SJCRH30 (cell line): Measurements from ENCODE around the gene GGA3. TPM values are rescaled to one million over a fixed set of nuclear protein-coding genes. Genes with fewer than 3 reads are reported as not detected.
"Not testable (repeated sequence)": the region's sequence is repeated elsewhere in the genome, so short reads cannot be mapped to it uniquely, and the experiment has no call there.

Experiments
- DNase-seq, 2 experiments: peaks; one replicate each; pipeline ENCODE4 v3.0.0-alpha.2; 2015 to 2020
- H3K27ac ChIP-seq: fragments of 250-450 bp; sonication (Bioruptor Pico); 2 replicates; pipeline ENCODE4 v1.5.1; 2020; ENCODE audit warnings: mild to moderate bottlenecking, moderate library complexity
- H3K27me3 ChIP-seq: fragments of 250-450 bp; sonication (Bioruptor Pico); 2 replicates; pipeline ENCODE4 v1.5.1; 2020; ENCODE audit warnings: mild to moderate bottlenecking, moderate library complexity
- H3K36me3 ChIP-seq: fragments of 250-450 bp; sonication (Bioruptor Pico); 2 replicates; pipeline ENCODE4 v1.5.1; 2020; ENCODE audit warnings: mild to moderate bottlenecking, moderate library complexity
- H3K4me1 ChIP-seq: fragments of 250-450 bp; sonication (Bioruptor Pico); 2 replicates; pipeline ENCODE4 v1.5.1; 2020; ENCODE audit warnings: mild to moderate bottlenecking, moderate library complexity
- H3K4me3 ChIP-seq: fragments of 250-450 bp; sonication (Bioruptor Pico); 2 replicates; pipeline ENCODE4 v1.5.1; 2020; ENCODE audit warnings: mild to moderate bottlenecking, moderate library complexity
- H3K9me3 ChIP-seq: fragments of 250-450 bp; sonication (Bioruptor Pico); replicated peaks from 2 replicates; pipeline ENCODE4 v1.5.1; 2020; ENCODE audit warnings: mild to moderate bottlenecking, moderate library complexity
- total RNA-seq: library from RNA; depleted of rRNA; stranded (reverse); fragments of >200 nt; shearing (Covaris generic); gene quantifications from 2 replicates; pipeline ENCODE4 v1.2.3, GENCODE V29; 2014

GGA3 gene
- total RNA-seq, 1 experiment from 2014 or later: 26.6 TPM

- no peak overlapping the region for H3K4me3 ChIP-seq
- no peaks in the 10 kb centered on the region for H3K27me3 ChIP-seq
- no peaks in the 10 kb centered on the region for H3K9me3 ChIP-seq
- H3K4me1 ChIP-seq: peaks cover 5% of the 10 kb centered on the region; the same call in 1 of the 2 replicates
- no peak overlapping the region for H3K27ac ChIP-seq
- DNase-seq: no peak
- peaks cover 21% of the 10 kb centered on the region for H3K36me3 ChIP-seq
Observed at GRCh38 chr17:75266316-75267152, 5.1 kb upstream of the GGA3 start.

- H3K9me3 ChIP-seq: no peaks in the 10 kb centered on the region
- H3K4me1 ChIP-seq: peaks cover 5% of the 10 kb centered on the region; the same call in 1 of the 2 replicates
- DNase-seq: no peak
- no peak overlapping the region for H3K27ac ChIP-seq
- no peak overlapping the region for H3K4me3 ChIP-seq
- H3K27me3 ChIP-seq: no peaks in the 10 kb centered on the region
- H3K36me3 ChIP-seq: peaks cover 21% of the 10 kb centered on the region
Observed at GRCh38 chr17:75265614-75266315, 4.4 kb upstream of the GGA3 start.

GRCh38 chr17:75263055-75263454, 1.6 kb upstream of the GGA3 start:
- Histone ChIP-seq H3K27ac (no peak overlapping the region), H3K36me3 (peaks cover 21% of the 10 kb centered on the region), H3K4me1 (peaks cover 6% of the 10 kb centered on the region), H3K4me3 (no peak overlapping the region; the same call in 1 of the 2 replicates), H3K27me3 (no peaks in the 10 kb centered on the region), H3K9me3 (no peaks in the 10 kb centered on the region)
- no peak for DNase-seq

DNA sequence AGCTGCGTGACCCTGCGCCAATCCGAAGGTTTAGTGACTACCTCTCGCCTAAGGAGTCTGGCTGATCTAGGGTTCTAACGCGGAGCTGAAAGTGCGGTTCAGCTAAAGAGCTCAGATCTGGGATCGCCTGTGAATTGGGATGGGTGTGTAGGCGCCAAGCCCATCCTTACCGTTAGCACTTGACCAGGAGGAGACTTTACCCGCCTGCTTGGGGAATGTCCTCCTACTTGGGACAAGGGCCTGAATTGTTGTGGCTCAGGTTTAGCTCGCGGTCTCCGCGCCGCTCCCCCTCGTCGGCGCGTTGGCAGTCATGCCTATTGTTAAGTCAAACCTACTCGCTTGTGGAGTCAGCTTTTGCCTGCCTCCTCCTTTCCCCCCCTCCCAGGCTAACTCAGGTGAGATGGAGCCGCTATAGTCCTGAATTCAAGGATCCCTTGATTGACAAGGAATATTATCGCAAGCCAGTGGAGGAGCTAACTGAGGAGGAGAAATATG, 753 bp upstream of the GGA3 start:
- H3K4me3 ChIP-seq: peak overlapping the region; percentile 93
- H3K9me3 ChIP-seq: no peaks in the 10 kb centered on the region
- peak overlapping the region; percentile 99 for H3K27ac ChIP-seq
- H3K27me3 ChIP-seq: no peaks in the 10 kb centered on the region
- DNase-seq: peak in 1 of 2 experiments; percentile 48
- H3K36me3 ChIP-seq: peaks cover 21% of the 10 kb centered on the region
- peaks cover 6% of the 10 kb centered on the region for H3K4me1 ChIP-seq

DNA sequence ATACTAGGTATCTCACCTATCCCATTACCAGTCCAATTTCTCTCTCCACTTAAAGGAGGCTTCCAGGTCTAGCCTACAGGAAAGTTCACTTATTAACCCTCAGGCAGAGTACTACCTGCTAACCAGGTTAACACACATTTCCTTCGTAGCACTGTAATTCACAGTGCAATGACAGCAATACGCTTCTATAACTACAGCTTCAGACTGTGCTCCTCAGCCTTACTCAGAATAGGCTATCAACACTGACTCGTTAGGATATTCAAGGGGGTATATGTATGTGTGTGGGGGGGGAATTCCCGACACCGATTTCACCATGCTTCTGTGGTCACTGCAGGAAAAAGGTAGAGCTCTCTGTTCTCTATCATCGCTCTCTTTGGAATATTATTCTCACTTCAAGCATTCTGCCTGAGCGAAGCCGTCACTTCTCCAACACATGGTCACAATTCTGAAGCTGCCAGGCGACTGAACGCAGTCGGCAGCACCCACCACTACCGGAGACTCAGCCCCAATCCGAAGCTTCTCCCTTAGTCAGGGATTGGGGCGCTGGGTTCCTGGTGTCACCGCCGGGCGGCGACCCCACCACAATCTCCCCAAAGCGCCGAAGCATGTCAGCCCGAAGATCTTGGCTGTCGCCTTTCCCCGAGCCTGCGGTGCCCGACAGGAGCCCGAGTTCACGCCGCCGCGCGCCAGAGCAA, 618 bp downstream of the GGA3 start:
- Histone ChIP-seq H3K4me3 (peak overlapping the region; percentile 93), H3K27me3 (no peaks in the 10 kb centered on the region), H3K27ac (peak overlapping the region; percentile 99), H3K36me3 (peaks cover 14% of the 10 kb centered on the region), H3K4me1 (peaks cover 6% of the 10 kb centered on the region), H3K9me3 (no peaks in the 10 kb centered on the region)
- no peak for DNase-seq

DNA sequence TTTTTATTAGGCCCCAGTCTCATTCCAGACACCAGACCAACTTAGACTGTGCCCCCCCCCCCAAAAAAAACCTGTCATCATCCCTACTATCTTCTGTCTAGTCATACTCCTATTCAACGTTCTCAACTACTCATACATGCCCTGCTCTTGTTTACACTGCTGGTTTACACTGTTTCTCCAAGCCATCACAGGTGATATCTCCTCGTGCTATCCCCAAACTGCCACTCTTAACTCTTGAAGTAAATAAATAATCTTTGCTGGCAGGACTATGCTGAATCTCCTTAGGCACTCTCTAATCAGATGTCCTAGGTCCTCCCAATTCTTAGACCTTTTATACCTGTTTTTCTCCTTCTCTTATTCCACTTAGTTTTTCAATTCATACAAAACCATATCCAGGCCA, 4.2 kb downstream of the GGA3 start:
- H3K27ac ChIP-seq, H3K27me3 ChIP-seq, H3K4me3 ChIP-seq, H3K4me1 ChIP-seq, DNase-seq, H3K36me3 ChIP-seq, H3K9me3 ChIP-seq: not testable (repeated sequence)

GRCh38 chr17:75255954-75256698, 5.3 kb downstream of the GGA3 start:
- not testable (repeated sequence) for DNase-seq, H3K4me1 ChIP-seq, H3K4me3 ChIP-seq, H3K27ac ChIP-seq, H3K36me3 ChIP-seq, H3K9me3 ChIP-seq, H3K27me3 ChIP-seq

- no peak overlapping the region for H3K4me3 ChIP-seq
Observed at GRCh38 chr17:75252039-75252816, 9.2 kb downstream of the GGA3 start.

DNA sequence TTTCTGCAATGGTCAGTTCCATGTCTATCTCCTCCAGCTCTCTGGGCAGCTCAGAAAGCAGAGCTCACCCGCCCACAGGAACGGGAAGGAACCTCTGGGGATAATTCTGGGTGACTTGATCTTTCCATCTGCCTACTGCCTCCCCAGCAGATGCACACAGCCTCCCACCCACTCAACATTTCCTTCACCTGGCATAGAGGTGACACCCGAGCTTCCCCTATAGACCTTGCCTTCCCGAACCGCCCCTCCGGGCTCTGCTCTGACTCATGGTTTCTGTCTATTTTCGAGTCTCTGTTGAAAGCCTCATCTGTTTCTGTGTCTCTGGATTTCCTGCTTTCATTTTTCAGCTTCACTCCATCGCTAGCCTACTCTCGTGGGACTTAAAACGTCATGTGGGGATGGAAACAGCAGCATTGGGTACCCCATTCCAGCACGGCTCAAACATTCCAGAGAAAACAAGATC, 11.4 kb downstream of the GGA3 start:
- H3K27ac ChIP-seq: no peak overlapping the region
- peaks cover 13% of the 10 kb centered on the region for H3K4me1 ChIP-seq
- no peaks in the 10 kb centered on the region for H3K9me3 ChIP-seq
- H3K27me3 ChIP-seq: no peaks in the 10 kb centered on the region
- H3K4me3 ChIP-seq: no peak overlapping the region
- H3K36me3 ChIP-seq: peaks cover 9% of the 10 kb centered on the region; the same call in 1 of the 2 replicates
- no peak for DNase-seq

More at GRCh38 chr17:75252039-75252816, 9.2 kb downstream of the GGA3 start:
- peaks cover 13% of the 10 kb centered on the region for H3K4me1 ChIP-seq
- H3K27ac ChIP-seq: no peak overlapping the region
- no peaks in the 10 kb centered on the region for H3K9me3 ChIP-seq
- H3K36me3 ChIP-seq: peaks cover 4% of the 10 kb centered on the region; the same call in 1 of the 2 replicates
- no peak for DNase-seq
- no peaks in the 10 kb centered on the region for H3K27me3 ChIP-seq

DNA sequence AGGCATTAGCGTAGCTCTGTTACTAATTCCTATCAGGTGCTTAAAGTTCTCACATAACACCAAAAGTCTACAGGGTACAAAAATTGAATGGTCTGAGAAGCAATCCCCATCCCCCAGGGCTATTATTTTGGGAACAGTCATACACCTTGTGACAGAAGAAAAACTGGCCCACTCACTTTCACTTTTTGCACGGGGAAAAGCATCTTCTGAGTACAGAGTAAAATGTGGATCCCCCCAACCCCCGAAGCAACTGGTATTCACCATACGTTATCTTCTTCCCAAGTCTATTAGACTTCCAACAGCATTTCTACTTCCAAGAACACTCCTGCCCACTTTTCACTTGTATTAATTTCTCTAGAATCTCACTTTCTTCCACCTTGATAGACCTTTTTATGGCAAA, 11.8 kb downstream of the GGA3 start:
- no peak for DNase-seq
- Histone ChIP-seq H3K4me3 (no peak overlapping the region), H3K9me3 (no peaks in the 10 kb centered on the region), H3K27ac (no peak overlapping the region), H3K27me3 (no peaks in the 10 kb centered on the region), H3K4me1 (peaks cover 13% of the 10 kb centered on the region), H3K36me3 (peaks cover 9% of the 10 kb centered on the region; the same call in 1 of the 2 replicates)

GRCh38 chr17:75246404-75246803, 15.0 kb downstream of the GGA3 start:
- H3K36me3 ChIP-seq: peaks cover 27% of the 10 kb centered on the region
- DNase-seq: no peak
- H3K27ac ChIP-seq: no peak overlapping the region
- no peak overlapping the region for H3K4me3 ChIP-seq
- peaks cover 13% of the 10 kb centered on the region for H3K4me1 ChIP-seq
- H3K27me3 ChIP-seq: no peaks in the 10 kb centered on the region
- no peaks in the 10 kb centered on the region for H3K9me3 ChIP-seq

DNA sequence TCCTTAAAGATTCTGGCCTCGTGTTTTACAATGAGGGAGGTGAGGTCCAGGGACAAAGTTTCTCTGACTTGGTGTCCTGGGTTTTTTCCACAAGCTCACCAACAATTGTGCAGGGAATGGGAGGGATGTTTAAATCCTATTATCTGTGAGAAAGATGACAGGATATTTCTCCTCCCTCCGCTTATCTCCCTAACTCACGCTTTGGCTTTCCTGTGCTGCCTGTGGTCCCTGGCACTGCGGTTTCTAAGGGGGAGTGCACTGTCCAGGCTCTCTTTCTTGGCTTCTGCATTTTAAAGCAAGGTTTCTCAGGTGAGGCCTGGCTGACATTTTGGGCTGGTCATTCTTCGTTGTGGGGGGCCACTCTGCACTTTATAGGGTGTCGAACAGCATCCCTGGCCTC, 16.4 kb downstream of the GGA3 start:
- DNase-seq: no peak
- H3K4me1 ChIP-seq: peaks cover 9% of the 10 kb centered on the region
- H3K27me3 ChIP-seq: no peaks in the 10 kb centered on the region
- H3K9me3 ChIP-seq: no peaks in the 10 kb centered on the region
- H3K36me3 ChIP-seq: peaks cover 27% of the 10 kb centered on the region
- no peak overlapping the region for H3K4me3 ChIP-seq
- H3K27ac ChIP-seq: no peak overlapping the region

DNA sequence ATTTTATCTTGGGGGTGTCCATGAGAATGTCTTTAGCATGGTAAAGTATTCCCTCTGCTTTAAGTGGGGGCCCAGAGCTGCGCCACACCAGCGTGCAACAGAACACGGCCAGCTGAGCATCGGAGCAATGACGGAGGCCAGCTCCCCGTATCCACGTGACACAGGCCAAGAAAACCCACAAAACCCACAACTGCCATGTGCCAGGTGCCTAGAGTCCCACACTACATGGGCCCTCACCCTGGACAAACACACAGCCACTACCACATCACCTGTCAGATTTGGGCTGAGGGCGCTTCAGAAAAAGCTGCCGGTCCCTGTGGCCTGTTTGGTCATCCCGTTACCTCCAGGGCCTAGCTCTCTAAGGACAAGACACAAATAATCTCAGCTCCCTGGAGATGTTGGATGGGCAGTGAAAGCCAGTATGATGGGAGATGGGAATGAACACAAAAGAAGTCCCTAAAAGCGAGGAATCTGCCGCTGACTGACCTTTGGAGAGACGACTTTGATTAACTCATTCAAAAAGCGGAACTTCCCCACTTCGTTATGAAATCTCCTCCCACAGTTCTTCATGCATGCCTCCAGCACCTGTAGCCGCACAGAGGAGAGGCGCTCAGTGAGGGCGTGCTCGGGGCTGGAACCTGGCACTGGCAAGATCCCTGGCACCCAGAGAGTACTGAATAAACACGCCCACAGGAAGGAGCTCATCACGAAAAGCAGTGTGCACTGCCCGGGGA, 17.1 kb downstream of the GGA3 start:
- no peaks in the 10 kb centered on the region for H3K9me3 ChIP-seq
- H3K4me3 ChIP-seq: no peak overlapping the region
- no peak overlapping the region for H3K27ac ChIP-seq
- peaks cover 27% of the 10 kb centered on the region for H3K36me3 ChIP-seq
- no peaks in the 10 kb centered on the region for H3K27me3 ChIP-seq
- DNase-seq: no peak
- peaks cover 2% of the 10 kb centered on the region; the same call in 1 of the 2 replicates for H3K4me1 ChIP-seq
